Measurements from ENCODE around the gene YWHAQ. TPM values are rescaled to one million over a fixed set of nuclear protein-coding genes. Genes with fewer than 3 reads are reported as not detected.
"Not testable (repeated sequence)": the region's sequence is repeated elsewhere in the genome, so short reads cannot be mapped to it uniquely, and the experiment has no call there.

YWHAQ gene
- total and polyA plus RNA-seq, 2 of the 4 experiments (the other 2 are of a cell fraction), result 196 to 255 TPM

- H4K8ac ChIP-seq (ENCODE audit: low read depth in 2 of 2, low read length in 2 of 2); DNase-seq; H3K14ac ChIP-seq (replicated peaks; ENCODE audit: low read depth, low read length); H3K36me3 ChIP-seq (ENCODE audit: control insufficient read depth, insufficient read depth, low read length); H2AK5ac ChIP-seq (ENCODE audit: low read depth, low read length); H4K5ac ChIP-seq (ENCODE audit: low read depth, low read length); H2BK120ac ChIP-seq (ENCODE audit: low read depth, low read length); dilution Hi-C loops (cut with HindIII; ENCODE audit: low sequenced_read_pairs, unreplicated experiment); H3K27ac ChIP-seq (ENCODE audit: insufficient read depth, low read length); H3K56ac ChIP-seq (ENCODE audit: extremely low read depth, insufficient read depth, low read length); H2BK20ac ChIP-seq (ENCODE audit: low read depth, low read length); CTCF ChIA-PET; H2AFZ ChIP-seq (replicated peaks; ENCODE audit: low read length, poor library complexity); H2BK15ac ChIP-seq (ENCODE audit: low read depth, low read length); BruUV-seq (replicated peaks); H4K91ac ChIP-seq (ENCODE audit: insufficient read depth, low read depth, low read length); in situ Hi-C loops (cut with MboI; ENCODE audit: low sequenced_read_pairs); H3K23ac ChIP-seq (ENCODE audit: low read depth, low read length); POLR2A ChIA-PET (ENCODE audit: unreplicated experiment); H2AK9ac ChIP-seq (replicated peaks; ENCODE audit: low read depth, low read length, poor library complexity); H3K27me3 ChIP-seq (ENCODE audit: control insufficient read depth, insufficient read depth, low read length); H3K4me3 ChIP-seq (ENCODE audit: insufficient read depth, low read depth, low read length); H3K9me3 ChIP-seq (ENCODE audit: control insufficient read depth, insufficient read depth, low read length); H3K4me2 ChIP-seq (ENCODE audit: low read depth, low read length); H3K9ac ChIP-seq (ENCODE audit: low read depth, low read length); H3K18ac ChIP-seq (ENCODE audit: low read depth, low read length); H2BK5ac ChIP-seq (ENCODE audit: low read depth, low read length, poor library complexity, severe bottlenecking); intact Hi-C loops (cut with micrococcal nuclease); H3K4me1 ChIP-seq (ENCODE audit: control insufficient read depth, insufficient read depth, low read length); ATAC-seq (ENCODE audit: low read depth); H3K9me1 ChIP-seq (ENCODE audit: insufficient read depth, low read length); H3K4ac ChIP-seq (ENCODE audit: low read depth, low read length): not testable (repeated sequence)
- WGBS, 2 experiments (ENCODE audit: extremely low coverage in 2 of 2, insufficient read length in 1 of 2), result 100% methylated on average over 3 of the region's 6 CpGs; no CpG with 5 or more reads in 1 of the 2 experiments
- Histone ChIP-seq H3K79me1 (ENCODE audit: low read depth in 1 of 2, low read length in 2 of 2) (peaks cover 6 to 48% of the 10 kb centered on the region in 2 experiments), H4K20me1 (ENCODE audit: insufficient read depth, low read length) (peaks cover 91% of the 10 kb centered on the region)
Observed at GRCh38 chr2:9621655-9622054, 9.1 kb downstream of the YWHAQ start.
